Tibial artery (tissue), 4 donors: ENCODE results near the gene RANGRF.
A peak's percentile ranks its signal among the peaks of the same experiment; 100 is the strongest.

Source experiments
- DNase-seq, 2 donors: peaks; one replicate each; pipeline ENCODE4 v3.0.0-alpha.2; 2019
- H3K27ac ChIP-seq, 2 donors: fragments of 200-600 bp; sonication (generic) in 1 of 2; 1 replicate in 1 of 2; 2 replicates in 1 of 2; pipeline ENCODE4 v1.5.1; 2018 to 2019; ENCODE audit warnings: mild to moderate bottlenecking in 1 of 2
- H3K27me3 ChIP-seq, 2 donors: fragments of 200-600 bp; sonication (generic) in 1 of 2; one replicate each; pipeline versions ENCODE4 v1.5.1 to v1.6.0; 2016 to 2019
- H3K36me3 ChIP-seq, 3 donors: fragments of 200-600 bp; sonication (generic) in 2 of 3; one replicate each; pipeline ENCODE4 v1.5.1; 2016 to 2019; ENCODE audit warnings: mild to moderate bottlenecking in 2 of 3
- H3K4me1 ChIP-seq, 4 donors: fragments of 200-600 bp; sonication (generic) in 2 of 4; 1 replicate in 3 of 4; 2 replicates in 1 of 4; pipeline ENCODE4 v1.5.1; 2016 to 2019
- H3K4me3 ChIP-seq, 2 donors: fragments of 200-600 bp; sonication (generic) in 1 of 2; 1 replicate in 1 of 2; 2 replicates in 1 of 2; pipeline ENCODE4 v1.5.1; 2018 to 2019; ENCODE audit warnings: mild to moderate bottlenecking in 2 of 2
- H3K9me3 ChIP-seq, 3 donors: fragments of 200-600 bp; sonication (generic) in 1 of 3; one replicate each; pipeline ENCODE4 v1.5.1; 2016 to 2019
- intact Hi-C: fragments of 100-400 bp; cut with DNase I; formaldehyde crosslinking; loops from one replicate; pipeline ENCODE4 v1.15.0; 2023; ENCODE audit warnings: low total_unique reads
- TF ChIP-seq, protein P1 (sequence below), 2 experiments: fragments of 200-600 bp in 1 of 2; fragments of 450-650 bp in 1 of 2; IDR thresholded peaks; one replicate each; pipeline ENCODE4 v1.5.1; 2017 to 2019; ENCODE audit warnings: antibody characterized with exemption in 2 of 2, mild to moderate bottlenecking in 1 of 2, moderate library complexity in 1 of 2

The RANGRF gene

DNA sequence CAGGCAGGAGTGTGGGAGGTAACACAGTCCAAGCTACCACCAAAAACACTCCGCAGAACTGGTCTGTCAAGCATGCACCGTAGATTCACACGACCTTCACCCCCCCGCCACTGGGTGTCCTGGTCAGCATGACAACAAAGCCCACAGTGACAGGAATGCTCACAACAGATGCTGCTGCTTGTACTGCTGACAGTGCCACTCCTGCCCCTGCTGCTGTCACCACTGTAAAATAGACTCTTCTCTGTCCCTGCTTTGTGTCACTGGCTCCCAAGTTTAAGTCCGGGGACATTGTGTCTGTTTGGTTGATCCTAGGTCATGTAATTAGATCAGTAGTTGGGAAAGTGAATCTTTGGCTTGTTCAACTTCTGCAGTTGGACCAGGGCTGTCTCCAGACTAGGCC is 44.2 kb downstream of the RANGRF start:
- DNase-seq, result no peak

DNA sequence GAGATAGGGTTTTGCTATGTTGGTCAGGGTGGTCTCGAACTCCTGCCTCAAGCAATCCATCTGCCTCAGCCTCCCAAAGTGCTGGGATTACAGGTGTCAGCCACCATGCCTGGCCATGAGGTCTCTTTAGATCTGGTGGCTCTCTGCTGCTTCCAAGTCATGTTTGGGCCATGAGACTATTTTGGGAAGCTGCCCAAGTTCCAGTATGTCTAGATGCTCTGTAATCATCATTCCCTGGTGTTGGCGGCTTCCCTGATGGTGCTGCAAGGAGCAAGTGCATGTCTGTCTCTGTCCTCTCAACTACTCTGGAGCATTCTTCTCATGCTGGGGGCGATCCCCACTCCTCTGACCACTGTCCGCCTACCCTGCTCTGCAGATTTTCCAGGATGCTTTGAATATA is 44.8 kb downstream of the RANGRF start:
- H3K27me3 ChIP-seq, result peaks cover 0 to 12% of the 10 kb centered on the region in 2 donors
- H3K4me3 ChIP-seq, result no peak overlapping the region
- no peaks in the 10 kb centered on the region for H3K9me3 ChIP-seq
- intact Hi-C loops, result no loop called here
- TF ChIP-seq, protein P1, sequence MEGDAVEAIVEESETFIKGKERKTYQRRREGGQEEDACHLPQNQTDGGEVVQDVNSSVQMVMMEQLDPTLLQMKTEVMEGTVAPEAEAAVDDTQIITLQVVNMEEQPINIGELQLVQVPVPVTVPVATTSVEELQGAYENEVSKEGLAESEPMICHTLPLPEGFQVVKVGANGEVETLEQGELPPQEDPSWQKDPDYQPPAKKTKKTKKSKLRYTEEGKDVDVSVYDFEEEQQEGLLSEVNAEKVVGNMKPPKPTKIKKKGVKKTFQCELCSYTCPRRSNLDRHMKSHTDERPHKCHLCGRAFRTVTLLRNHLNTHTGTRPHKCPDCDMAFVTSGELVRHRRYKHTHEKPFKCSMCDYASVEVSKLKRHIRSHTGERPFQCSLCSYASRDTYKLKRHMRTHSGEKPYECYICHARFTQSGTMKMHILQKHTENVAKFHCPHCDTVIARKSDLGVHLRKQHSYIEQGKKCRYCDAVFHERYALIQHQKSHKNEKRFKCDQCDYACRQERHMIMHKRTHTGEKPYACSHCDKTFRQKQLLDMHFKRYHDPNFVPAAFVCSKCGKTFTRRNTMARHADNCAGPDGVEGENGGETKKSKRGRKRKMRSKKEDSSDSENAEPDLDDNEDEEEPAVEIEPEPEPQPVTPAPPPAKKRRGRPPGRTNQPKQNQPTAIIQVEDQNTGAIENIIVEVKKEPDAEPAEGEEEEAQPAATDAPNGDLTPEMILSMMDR (IDR thresholded peaks at IDR 0.05), result no peak
- H3K4me1 ChIP-seq, result peaks cover 0 to 6% (median under 1%) of the 10 kb centered on the region in 4 donors
- no peak overlapping the region for H3K27ac ChIP-seq
- DNase-seq, result no peak
- no peaks in the 10 kb centered on the region for H3K36me3 ChIP-seq

More for the DNA sequence above, 44.2 kb downstream of the RANGRF start:
- intact Hi-C loops, result no loop called here
- Histone ChIP-seq H3K36me3 (no peaks in the 10 kb centered on the region), H3K27me3 (peaks cover 0 to 14% of the 10 kb centered on the region in 2 donors), H3K4me3 (no peak overlapping the region), H3K27ac (no peak overlapping the region), H3K9me3 (no peaks in the 10 kb centered on the region), H3K4me1 (peaks cover 0 to under 1% (median 0%) of the 10 kb centered on the region in 4 donors)
- TF ChIP-seq, protein P1 (IDR thresholded peaks at IDR 0.05), result no peak

DNA sequence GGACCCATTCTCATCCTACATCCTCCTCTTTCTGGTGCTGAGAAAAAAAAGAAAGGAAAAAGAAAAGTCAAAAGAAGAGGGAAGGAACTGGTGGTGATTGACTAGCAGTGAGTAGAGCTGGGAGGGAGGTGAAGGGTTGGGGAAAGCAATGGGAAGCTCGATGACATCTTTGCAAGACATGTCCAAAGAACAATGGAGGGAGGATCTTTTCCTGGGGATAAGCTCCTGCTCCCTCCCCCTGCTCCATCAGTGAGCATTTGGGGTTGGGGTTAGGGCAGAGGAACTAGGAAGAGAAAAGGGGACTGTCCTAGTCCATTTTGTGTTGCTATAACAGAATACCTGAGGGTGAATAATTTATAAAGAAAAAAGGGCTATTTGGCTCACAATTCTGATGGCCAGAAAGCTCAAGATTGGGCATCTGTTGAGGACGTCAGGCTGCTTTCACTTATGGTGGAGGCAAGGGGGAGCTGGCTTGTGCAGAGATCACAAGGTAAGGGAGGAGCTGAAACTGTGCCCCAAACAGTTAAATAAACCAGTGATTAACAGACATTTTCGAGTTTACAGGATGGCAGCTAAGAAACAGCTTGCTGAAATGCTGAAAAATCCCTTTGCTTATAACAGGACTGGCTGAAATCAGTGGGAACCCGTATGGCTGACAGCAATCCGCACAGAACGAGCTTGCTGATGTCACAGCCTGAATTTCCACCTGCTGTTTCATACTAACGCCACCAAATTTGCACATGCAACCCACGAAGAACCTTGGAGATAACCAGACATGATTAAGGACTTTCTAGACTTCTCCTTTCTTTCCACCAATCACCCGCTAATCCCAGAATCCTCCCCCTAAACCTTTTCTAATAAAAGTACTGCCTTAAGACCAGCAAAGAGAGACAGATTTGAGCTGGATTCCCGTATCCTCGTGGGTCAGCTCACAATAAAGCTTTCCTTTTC is 49.6 kb downstream of the RANGRF start:
- intact Hi-C loops, result no loop called here
- TF ChIP-seq, protein P1 (IDR thresholded peaks at IDR 0.05), result no peak

DNA sequence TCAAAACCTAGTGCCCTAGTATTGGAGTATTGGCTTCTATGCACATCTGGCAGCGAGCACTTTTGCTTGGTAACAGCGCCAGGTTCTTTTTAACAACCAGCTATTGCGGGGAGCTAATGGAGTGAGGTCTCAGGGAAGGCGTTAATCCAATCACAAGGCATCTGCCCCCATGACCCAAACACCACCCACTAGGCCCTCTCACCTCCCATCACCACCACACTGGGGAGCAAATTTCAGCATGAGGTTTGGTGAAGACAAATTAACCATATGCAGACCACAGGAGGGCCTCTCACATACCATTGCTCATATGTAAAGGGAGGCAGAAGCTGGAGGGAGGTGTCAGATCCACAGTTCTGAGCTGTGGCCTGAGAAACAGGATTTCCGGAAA is 50.3 kb downstream of the RANGRF start:
- H3K36me3 ChIP-seq, result no peaks in the 10 kb centered on the region

More for the DNA sequence above, 49.6 kb downstream of the RANGRF start:
- H3K9me3 ChIP-seq, result no peaks in the 10 kb centered on the region
- peaks cover 0 to 4% of the 10 kb centered on the region in 2 donors for H3K27me3 ChIP-seq
- H3K4me1 ChIP-seq, result peaks cover 0 to 12% (median 3%) of the 10 kb centered on the region in 4 donors
- peak overlapping the region; percentile 12 to 30 for H3K4me3 ChIP-seq
- H3K27ac ChIP-seq, result no peak overlapping the region
- no peak for DNase-seq
- no peaks in the 10 kb centered on the region for H3K36me3 ChIP-seq

DNA sequence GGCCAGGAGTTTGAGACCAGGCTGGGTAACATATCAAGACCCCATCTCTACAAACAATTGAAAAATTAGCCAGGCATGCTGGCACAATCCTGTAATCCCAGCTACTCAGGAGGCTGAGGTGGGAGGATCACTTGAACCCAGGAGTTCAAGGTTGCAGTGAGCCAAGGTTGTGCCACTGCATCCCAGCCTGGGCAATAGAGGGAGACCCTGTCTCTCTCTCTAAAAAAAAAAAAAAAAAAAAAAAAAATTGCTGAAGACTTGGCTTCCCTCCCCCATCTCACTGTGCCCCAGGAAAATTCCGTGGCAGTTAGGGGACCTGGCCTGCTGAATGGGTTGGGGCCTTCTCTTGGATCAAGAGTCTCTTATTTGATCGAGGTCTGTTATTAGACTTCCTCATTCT is 51.1 kb downstream of the RANGRF start, which contains the start of gene ODF4:
Gene ODF4 (plus strand): TSS at position 301 of the 400 bp plus-strand sequence. CDS start 212 bp downstream, outside the sequence.
- TF ChIP-seq, protein P1 (IDR thresholded peaks at IDR 0.05), result no peak
- DNase-seq, result no peak
- Histone ChIP-seq H3K4me1 (peaks cover 0 to 12% (median 3%) of the 10 kb centered on the region in 4 donors), H3K9me3 (no peaks in the 10 kb centered on the region), H3K27me3 (no peaks in the 10 kb centered on the region), H3K4me3 (no peak within 1 kb of the TSS), H3K27ac (no peak within 1 kb of the TSS), H3K36me3 (no peaks in the 10 kb centered on the region)
- intact Hi-C loops, result no loop called here

More for the DNA sequence above, 50.3 kb downstream of the RANGRF start:
- Histone ChIP-seq H3K9me3 (no peaks in the 10 kb centered on the region), H3K27me3 (no peaks in the 10 kb centered on the region), H3K27ac (no peak overlapping the region), H3K4me1 (peaks cover 0 to 12% (median 3%) of the 10 kb centered on the region in 4 donors), H3K4me3 (no peak overlapping the region)
- DNase-seq, result no peak
- intact Hi-C loops, result no loop called here
- TF ChIP-seq, protein P1 (IDR thresholded peaks at IDR 0.05), result no peak
